NCI-H2171 treated with DMSO at 0.1 percent for 48 hours (cell line): ENCODE results near the gene KCNE1.
"Not testable (repeated sequence)": the region's sequence is repeated elsewhere in the genome, so short reads cannot be mapped to it uniquely, and the experiment has no call there.

Source experiments
- DNase-seq: peaks from one replicate; lab custom pipeline; 2025; lab: John Stamatoyannopoulos, UW

KCNE1 gene

DNA sequence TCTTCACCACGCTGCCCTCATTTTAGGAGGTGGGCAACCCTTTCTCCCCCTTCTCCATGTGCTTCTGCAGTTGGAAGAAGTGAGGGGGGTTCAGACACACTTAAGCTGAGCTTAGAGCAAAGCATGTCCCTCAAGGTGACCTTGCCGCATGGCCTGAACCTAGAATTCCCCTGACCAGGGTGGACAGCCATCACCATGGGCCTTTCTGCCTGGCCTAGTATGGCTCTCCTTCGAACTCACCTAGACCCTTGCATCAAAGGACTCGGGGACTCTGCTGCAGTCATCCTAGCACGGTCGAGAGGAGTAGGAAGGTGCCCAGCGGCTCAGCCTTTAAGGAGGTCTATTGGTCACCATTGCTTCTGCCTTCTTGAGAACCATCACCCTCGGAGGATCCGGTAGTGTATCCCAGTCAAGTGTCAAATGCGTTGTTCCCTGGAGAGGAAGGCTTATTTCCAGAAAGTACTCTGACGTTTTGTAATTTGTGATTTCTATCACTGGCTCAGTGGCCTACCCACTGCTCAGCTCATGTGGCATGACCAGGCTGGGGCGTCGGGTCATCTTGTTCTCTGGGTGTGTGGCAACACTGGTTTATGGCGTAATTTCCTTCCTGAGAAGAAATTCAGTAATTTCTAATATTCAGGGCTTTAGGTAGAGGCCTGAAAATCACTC is at the start of gene KCNE1:
TSS of gene KCNE1 (minus strand) at position 424 of the 669 bp plus-strand sequence. CDS start 62,576 bp downstream, outside the sequence.
- no peak for DNase-seq

DNA sequence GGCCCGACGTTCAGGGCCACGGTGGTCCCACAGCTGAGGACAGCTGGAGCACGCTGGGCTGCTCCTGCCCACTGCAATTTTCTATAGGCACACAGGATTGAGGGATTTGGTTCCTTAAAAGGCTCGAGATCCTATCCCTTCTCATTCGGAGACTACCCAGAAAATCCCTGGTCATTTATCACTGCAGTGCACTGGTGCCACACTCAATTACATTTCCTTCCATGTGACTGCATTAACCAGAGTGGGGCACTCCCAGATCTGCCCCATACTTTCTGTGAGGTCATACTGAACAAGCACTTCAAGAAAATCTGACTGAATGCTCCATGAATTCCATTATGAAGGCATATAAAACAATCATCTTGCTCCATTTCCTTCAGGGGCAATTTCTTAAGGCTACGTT is 49.8 kb upstream of the KCNE1 start:
- DNase-seq, result no peak

DNA sequence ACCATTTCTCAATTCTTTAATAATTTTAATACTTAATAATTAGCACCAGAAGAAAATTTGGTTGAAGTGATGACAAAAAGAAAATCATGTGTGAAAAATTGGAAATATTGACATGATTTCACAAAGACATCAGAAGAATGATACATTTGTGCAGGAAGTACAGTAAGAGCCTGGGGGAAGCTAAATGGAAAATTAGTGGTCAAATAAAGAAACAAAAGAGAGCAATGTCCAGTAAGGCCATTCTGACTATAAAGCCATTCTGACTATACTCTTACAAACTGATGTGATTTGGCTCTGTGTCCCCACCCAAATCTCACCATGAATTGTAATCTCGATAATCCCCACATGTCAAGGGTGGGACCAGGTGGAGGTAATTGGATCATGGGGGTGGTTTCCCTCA is 48.6 kb upstream of the KCNE1 start:
- DNase-seq, result no peak

DNA sequence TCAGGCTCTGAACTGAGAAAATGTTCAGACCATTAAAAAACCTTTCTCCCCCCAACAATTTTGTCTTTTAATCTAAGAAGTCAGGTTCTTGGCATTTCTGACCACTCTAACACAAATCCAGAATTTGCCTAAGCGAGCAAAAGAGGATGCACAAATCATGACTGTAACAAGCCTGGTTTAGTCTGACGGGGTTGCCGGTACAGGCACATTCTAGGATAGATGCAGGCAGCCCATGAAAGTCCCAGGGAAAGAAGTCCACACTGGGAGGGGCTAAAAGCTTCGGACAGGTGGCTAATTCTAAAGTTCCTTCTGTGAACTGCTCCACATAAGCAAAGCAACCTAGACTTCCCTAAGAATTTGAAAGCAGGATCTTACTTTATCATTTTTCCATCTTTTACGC is 48.0 kb upstream of the KCNE1 start:
- DNase-seq, result no peak

DNA sequence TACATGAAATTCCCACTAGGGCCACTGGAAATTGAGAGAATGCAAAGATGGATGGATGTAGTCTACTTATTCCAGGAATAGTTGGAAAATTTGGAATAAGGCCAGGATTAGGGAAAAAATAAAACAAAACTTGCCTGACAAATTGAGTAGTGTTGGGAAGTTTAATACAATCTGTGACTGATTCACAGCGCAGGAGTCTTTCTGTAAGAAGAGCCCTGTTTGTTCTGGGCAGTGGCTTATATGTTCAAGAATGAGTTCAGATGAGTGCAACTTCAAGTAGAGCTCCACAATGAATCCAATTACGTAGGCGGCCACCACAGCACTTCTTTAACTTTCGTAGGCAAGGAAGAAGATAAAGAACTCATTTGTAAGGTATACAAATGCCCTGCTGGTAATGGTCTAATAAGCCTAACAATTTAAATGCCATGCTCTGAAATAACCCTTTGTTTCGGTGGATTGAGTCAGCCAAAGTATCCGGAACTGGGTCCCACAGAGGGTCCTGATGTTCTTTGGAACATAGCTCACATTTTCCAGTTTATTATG is 47.1 kb upstream of the KCNE1 start:
- no peak for DNase-seq

DNA sequence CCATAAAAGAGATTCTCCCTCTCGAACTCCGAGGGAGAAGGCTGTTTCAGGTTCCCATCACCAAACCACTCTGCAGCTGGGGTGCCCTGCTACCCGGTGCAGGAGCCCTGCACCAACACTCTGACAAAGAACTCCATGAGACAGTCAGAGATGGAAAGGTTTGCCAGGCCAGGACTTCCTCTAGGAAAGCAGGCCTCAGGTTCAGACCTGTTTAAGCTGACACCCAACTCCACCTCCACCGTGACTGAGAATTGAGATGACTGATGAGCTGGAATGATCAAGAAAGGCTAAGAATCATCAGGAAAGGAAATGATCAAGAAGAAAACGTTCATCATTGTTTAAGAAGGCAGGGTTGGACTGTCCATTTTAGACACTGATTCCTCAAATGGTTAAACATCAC is 46.2 kb upstream of the KCNE1 start:
- no peak for DNase-seq

DNA sequence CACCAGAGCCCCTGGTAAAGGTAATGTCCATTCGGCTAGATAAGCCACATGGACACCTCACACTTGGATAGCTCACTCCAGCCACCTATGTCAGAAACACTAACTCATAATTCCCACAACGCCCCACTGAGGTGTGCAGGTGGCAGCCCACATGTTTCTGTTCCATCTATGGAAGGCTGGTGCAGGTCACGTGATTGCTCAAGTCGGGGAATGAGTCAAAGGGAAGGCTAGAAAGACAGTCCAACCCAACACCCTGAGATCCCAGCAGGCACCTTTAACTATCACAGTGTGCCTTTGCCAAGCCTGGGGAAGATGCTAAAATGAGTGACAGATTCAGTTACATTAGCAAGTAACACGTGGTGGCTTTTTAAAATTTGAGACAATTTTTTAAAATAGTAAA is 45.3 kb upstream of the KCNE1 start:
- no peak for DNase-seq

DNA sequence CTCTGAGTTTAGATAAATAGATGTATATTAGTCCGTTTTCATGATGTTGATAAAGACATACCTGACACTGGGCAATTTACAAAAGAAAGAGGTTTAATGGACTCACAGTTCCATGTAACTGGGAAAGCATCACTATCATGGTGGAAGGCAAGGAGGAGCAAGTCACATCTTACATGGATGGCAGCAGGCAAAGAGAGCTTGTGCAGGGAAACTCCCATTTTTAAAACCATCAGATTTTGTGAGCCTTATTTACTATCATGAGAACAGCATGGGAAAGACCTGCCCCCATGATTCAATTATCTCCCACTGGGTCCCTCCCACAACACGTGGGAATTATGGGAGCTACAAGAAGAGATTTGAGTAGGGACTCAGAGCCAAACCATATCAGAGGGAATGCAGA is 42.7 kb upstream of the KCNE1 start:
- not testable (repeated sequence) for DNase-seq

DNA sequence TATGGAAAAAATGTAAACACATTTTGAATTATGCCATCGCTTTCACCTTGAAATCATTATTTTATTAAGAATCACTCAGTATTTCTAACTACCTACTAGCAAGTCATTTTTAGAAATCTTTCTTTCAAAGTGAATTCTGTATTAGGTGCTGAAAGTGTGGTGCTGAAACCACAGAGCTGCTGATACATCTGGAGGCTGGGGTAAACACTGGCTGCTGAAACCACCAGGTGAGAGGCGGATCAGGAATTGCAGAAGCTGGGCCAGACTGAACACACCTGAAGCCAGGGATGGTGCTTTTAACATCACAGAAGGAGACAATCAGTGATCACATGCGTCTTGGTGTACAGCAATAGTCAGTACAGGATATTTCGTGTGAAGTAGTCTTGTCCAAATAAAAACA is 42.2 kb upstream of the KCNE1 start:
- no peak for DNase-seq

DNA sequence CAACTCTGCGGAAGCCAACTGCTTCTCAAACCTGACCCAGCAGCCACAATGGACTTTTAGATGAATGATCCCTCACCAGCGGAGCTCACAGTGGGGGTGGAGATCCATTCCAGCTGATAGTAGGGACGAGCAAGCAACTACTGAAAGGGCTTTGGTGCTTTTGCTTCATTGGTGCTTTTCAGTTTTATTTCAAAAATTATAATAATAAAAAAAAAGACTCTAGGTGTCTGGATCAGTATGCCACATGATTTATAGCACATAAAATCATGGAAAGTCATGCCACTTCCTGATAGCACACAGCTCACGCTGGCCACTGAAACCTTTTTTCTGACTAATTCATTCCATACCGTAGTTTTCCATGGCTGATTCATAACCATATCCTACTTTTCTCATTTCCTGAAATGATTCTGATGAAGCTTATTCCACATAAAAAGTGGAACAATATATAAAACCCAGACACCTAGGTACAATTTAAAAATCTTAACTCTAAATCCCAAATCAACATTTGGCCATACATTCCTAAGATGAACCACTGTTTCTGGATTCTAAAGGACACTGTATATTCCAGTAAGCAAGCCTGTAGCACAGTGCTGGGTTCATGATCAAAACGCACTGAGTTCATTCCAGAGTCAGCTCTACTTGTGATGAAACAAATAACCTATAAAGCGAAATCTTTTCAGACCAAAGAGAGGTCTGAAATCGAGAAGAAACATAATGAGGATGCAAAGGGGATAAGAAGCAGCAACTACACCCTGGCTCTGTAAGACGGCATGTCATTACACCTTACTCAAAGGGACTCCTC is 41.3 kb upstream of the KCNE1 start:
- no peak for DNase-seq

DNA sequence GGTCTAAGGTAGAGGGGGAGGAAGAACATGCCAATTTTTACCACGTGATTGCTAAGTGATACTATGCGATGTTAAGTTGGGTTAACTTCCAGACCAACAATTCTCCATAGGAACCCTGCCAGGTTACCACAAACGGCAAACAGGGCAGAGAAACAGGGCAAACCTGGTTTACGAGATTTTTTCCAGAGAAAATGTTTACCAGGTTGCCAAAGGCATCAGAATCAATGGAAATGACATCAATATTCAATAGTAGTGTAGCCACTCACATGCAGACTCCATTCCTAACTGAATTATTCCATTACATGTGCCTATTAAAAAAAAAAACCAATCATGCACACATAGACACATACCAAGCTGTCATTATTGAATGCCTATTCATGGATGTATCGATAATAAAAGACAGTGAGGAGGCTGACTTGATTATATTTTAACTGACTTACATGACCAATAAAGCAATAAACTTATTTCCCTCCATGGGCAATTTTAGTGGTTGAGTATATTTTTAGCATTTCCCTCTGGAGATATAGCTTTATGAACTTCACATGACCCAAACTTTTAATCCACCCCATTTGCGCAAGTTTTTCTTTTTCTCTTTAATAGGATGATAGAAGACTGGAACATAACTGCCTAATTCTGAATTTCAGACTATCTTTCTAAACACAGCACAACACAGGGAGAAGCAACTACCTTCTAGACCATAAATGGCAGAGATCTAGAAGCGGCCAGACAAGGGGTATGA is 40.5 kb upstream of the KCNE1 start:
- DNase-seq, result no peak

DNA sequence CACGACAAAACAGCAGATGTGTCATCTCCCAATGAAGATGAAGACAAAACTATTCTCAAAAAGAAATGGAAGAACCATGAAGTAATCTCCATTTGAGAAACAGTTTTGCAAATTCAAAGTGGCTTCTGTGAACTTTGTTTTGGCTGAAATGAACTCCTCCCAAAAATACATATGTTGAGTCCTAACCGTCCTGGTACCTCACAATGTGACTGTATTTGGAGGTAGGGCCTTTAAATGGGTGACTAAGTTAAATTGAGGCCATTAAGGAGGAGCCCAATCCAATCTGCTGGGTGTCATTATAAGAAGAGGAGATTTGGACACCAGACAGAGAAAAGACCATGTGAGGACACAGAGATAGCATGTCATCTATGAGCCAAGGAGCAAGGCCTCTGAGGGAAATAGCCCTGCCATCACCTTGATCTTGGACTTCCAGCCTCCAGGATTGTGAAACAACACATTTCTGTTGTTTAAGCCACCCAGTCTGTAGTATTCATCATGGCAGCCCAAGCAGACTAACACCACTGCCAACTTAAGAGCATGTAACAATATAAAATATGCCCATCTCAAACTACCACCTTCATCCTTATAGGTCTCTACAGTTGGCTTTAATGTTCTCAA is 38.3 kb upstream of the KCNE1 start:
- DNase-seq, result no peak

DNA sequence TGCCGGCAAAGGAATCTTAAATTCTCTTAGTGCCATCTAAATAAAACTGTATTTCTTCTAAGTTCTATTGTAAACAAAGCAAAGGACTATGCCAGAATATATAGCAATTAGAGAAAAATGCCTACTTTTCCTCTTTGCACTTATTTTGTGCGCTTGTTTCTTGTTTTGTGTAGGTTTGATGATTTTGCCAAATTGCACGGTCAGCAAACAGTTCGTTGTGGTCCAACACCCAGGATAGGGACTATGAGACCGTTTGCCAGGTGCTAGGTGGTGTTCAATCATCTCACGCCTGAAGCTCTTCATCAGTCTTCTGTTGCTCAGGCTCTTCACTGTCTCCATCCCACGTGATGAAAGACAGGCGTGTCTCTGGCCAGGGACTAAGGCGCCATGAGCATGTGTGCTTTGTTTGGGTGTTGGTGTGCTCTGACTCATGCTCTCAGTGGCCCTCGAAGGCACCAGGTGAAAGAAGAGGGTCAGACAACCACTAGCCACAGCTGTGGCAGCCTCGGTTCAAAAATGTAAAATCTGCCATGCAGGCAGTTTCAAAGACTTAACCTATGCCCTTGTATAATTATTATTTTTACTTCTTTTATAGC is 36.9 kb upstream of the KCNE1 start:
- DNase-seq, result no peak

DNA sequence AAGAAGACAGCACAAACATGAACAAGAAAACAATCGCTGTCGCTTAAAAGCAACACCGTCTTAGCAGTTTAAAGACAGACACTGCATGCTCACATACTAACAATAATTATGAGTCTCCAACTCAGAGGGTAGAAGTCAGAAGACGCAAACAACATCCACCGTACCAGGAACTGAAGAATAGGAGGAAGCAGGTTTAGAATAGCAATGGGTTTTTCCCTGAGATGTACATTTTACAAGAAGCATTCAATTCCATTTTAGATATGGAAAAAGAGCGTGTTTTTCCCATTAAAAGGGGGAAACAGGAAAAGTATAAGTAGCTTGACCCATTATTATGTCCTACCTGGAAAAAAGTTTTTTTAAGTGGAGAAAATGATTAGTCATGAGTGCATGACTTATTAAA is 34.5 kb upstream of the KCNE1 start:
- DNase-seq, result no peak

DNA sequence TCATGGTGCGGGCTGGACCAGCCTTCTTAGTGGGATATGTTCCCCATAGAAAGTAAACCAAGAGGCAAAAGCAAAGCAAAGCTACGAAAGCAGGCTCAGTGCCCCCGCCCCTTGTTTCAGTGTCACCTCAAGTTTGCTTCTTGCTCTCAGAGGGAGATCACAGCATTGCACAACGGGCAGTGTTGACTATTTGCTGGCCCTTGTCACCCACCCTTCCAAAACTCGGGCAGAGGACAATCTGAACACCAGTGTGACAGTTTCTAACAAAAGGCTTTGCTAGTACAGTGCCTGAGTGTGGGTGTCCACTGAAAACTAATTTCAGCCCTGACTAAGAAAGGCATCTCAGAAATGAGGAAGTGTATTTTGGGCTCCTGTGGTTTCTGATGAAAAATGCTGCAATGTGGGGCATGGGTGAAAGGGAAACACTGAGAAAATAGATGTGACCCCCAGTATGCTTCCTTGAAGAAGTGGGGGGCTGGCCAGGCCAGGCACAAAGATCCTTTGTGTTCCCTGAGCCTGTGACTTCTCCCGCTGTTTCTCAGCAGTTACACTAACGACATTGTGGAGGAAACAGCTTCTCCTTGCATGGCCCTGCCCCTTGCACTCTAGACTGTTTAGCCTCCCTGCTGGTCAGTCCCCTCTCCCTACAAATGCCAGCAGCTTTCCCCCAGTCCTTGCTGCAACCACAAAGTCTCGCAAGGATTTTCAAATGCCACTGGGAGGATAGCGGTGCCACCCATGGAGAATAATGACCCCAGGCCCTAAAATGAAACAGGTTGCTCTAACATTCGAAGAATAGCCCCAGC is 33.3 kb upstream of the KCNE1 start:
- DNase-seq, result no peak

DNA sequence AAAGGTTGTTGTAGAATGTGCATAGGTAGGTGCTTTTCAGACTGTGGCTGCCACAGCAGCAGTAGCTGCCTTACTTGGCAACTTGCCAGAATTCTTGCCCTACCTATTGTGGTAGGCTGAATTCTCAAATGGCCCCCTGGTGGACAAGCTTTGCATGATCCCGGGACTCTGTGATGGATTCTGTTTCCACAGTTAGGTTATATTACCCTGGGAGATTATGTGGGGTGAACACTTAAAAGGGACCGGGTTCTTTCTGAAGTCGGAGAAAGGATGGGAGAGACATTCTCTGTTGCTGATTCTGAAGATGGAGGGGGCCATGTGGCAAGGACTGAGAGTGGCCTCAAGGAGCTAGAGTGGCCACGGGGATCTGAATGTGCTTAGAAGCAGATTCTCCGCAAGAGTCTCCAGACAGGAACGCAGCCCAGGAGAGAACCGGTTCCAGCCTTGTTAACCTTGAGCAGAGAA is 32.1 kb upstream of the KCNE1 start:
- peak; percentile 61 for DNase-seq

DNA sequence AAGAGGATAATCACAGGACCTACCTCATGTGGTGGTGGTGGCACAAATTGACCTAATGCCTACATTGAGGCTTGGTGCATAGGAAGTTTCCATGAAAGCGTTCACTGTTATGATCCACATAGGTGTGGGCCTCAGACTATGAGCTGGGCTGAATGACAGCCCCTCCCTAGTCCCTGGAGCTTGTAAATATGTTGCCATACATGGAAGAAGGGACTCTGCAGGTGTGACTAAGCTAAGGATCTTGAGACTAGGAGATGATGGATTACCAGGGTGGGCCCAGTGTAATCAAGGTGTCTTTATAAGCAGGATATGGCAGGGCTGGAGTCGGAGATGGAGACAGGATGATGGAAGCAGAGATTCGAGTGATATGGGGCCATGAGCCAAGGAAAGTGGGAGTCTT is 31.0 kb upstream of the KCNE1 start:
- no peak for DNase-seq

DNA sequence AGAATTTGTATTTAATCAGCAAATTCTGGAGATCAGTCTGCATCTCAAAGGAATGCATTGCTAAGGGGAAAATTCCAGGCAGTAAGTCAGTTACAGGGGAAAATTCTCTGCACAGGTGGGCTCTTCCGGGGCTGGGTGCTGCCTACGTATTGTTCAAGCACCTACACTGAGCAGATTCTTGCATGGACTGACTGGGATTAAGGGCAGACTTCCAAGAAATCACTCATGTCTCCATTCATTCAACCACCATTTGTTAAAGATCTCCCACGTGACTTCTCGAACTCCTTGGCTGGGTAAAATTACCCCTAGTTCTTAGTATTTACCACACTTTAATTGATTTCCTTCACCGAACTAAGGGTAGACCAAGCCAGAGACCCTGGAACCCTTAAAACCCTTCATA is 28.2 kb upstream of the KCNE1 start:
- no peak for DNase-seq

DNA sequence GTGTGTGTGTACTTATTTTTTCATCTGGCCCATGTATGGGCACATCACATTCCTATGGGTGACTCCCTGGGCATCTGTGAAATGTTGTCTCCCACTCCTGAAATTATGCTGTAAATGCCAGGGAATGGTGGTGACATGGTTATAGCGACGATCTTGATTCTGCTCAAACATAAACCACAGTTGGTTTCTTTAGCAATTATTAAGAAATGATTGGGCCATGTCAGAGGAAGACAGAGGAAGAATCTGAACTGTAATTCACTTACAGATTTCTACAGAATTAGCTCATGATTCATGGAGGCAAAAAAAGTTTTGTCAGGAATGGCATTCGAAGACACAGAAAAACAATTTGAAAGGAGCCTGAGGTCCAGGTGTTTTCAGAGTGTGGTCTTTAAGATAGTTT is 25.8 kb upstream of the KCNE1 start:
- DNase-seq, result no peak

DNA sequence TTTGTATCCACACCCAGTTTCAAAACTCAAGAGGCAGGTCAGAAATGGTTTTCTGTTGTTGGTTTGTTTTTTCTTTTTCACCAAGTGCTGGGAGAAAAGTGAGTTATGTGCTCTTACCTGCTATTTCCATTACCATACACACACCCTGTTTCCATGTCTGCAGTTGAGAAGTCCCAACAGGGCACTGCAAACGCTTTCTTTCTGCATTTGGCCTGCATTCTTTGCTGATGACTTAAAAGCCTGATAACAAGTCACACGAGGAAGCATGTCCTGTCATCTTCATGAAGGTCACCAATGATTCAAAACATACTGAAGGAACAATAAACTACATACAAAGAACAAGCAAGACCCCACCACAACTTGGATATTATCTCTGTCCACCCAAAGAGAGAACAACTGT is 24.8 kb upstream of the KCNE1 start:
- DNase-seq, result no peak

DNA sequence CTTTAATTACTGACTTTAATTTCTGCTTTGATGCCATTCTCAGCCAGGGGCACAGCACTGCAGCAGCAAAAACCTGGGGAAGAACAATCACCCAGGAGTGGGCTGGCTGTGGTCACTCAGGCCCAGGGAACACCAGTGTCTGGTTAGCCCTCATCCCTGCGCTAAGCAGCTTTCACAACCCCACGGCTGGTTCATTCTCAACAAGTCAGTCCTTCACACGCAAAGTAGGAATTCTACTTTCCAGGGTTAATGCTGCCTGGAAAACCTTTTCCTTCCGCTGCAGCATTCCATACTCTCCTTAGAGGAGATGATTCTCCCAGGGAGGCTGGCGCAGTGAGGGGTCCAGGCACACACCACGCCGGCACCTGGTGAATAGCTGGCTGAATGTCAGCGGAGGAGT is 24.3 kb upstream of the KCNE1 start:
- no peak for DNase-seq
